ENCODE results near the gene TAOK3. TPM values are rescaled to one million over a fixed set of nuclear protein-coding genes. Genes with fewer than 3 reads are reported as not detected.

The TAOK3 gene
- total RNA-seq (2021; fragmentation: NEBNext Ultra II Directional; extraction: Animal tissue kit (Norgen Biotek cat#: 25700)) = 9.2 and 9.3 TPM in 2 replicates
- 4.7 and 5.2 TPM in 2 replicates for polyA plus RNA-seq (2011; rRNA removed)
- polyA plus RNA-seq (2011; cell fraction: cytosol; rRNA removed) = 3.7 TPM
- 8.3 TPM for polyA plus RNA-seq (2011; cell fraction: nucleus; rRNA removed)
- polyA plus RNA-seq (2012, experiment 1 of 2) = 4.1 to 7.6 TPM (median 6.0 TPM) in 4 replicates
- polyA plus RNA-seq (2012, experiment 2 of 2) = 0.73 TPM
- polyA plus RNA-seq (2013, experiment 1 of 2) = 9.5 TPM
- 8.5 TPM for polyA plus RNA-seq (2013, experiment 2 of 2)
- 15.9 and 16.8 TPM in 2 replicates for polyA minus RNA-seq (2011; rRNA and poly(A)+ RNA removed)
- polyA minus RNA-seq (2011; cell fraction: cytosol; rRNA and poly(A)+ RNA removed) = 6.5 TPM
- polyA minus RNA-seq (2011; cell fraction: nucleus; rRNA and poly(A)+ RNA removed) = 24.7 TPM
- long read RNA-seq, experiment 1, partial matches to known transcripts = 0 of 2 reads
- long read RNA-seq, experiment 1, other reads (novel, unspliced or antisense) = 2 of 2 reads
- long read RNA-seq, experiment 2, full-length matches to known transcripts = 1 of 9 reads
- long read RNA-seq, experiment 2, partial matches to known transcripts = 7 of 9 reads
- long read RNA-seq, experiment 2, other reads (novel, unspliced or antisense) = 1 of 9 reads

GRCh38 chr12:118372541-118373495 lies at the start of gene TAOK3:
Gene TAOK3, minus strand, starts transcription at chr12:118372907. Its CDS starts 117,340 bp downstream, at chr12:118255567.
- POLR2A ChIA-PET (ENCODE audit: partially characterized antibody) = interaction anchor here (0.6 to 1.5 kb wide), 5 partner anchors 8 to 1976 kb away, joined by 3 read pairs; partner anchors contain the start of gene PEBP1
- FAIRE-seq (no peak), DNase-seq (ENCODE audit: low read depth in 1 of 2, low spot score in 2 of 2) (peak; percentile 93 to 94)
- H2BK12ac ChIP-seq (ENCODE audit: low read depth, low read length) = no peak within 1 kb of the TSS
- H4K91ac ChIP-seq (replicated peaks; ENCODE audit: insufficient read length, low read length) = no peak within 1 kb of the TSS
- H3K14ac ChIP-seq (ENCODE audit: insufficient read length) = no peak within 1 kb of the TSS
- H2BK20ac ChIP-seq (ENCODE audit: low read length) = no peak within 1 kb of the TSS
- no peak within 1 kb of the TSS for H3K4ac ChIP-seq (replicated peaks; ENCODE audit: insufficient read length, low read depth, low read length)
- H3K56ac ChIP-seq (replicated peaks; ENCODE audit: insufficient read length, low read depth, low read length) = no peak within 1 kb of the TSS
- peak within 1 kb of the TSS in 2 of 4 experiments; percentile 38 to 63; a peak in 4 of 7 replicates for H3K9ac ChIP-seq (replicated peaks in 1 of 4; ENCODE audit: extremely low read depth in 1 of 4, low read depth in 3 of 4, low read length in 3 of 4)
- peak within 1 kb of the TSS; percentile 23; the same call in 1 of the 2 replicates for H2AFZ ChIP-seq (ENCODE audit: low read length)
- H3K27me3 ChIP-seq (replicated peaks in 1 of 4; ENCODE audit: control insufficient read depth in 3 of 4, extremely low read depth in 1 of 4, insufficient read depth in 3 of 4, low read length in 3 of 4) = peaks cover 0 to 13% (median 8%) of the 10 kb centered on the region in 4 experiments; a peak in 5 of 7 replicates
- peaks cover 23% of the 10 kb centered on the region for H3K23me2 ChIP-seq (ENCODE audit: low read depth, low read length)
- no peak within 1 kb of the TSS for H2BK15ac ChIP-seq (ENCODE audit: low read length)
- no peak within 1 kb of the TSS for H2BK120ac ChIP-seq (replicated peaks; ENCODE audit: low read depth, low read length)
- no peak within 1 kb of the TSS for H3K27ac ChIP-seq (ENCODE audit: low read depth, low read length)
- H3K23ac ChIP-seq (ENCODE audit: insufficient read length) = no peak within 1 kb of the TSS
- no peak within 1 kb of the TSS for H2BK5ac ChIP-seq (ENCODE audit: low read depth, low read length)
- 0 out of 2 replicates have a peak, but pooled peaks cover 3% of the 10 kb centered on the region for H3K79me1 ChIP-seq (ENCODE audit: low read depth, low read length)
- no peak within 1 kb of the TSS for H4K8ac ChIP-seq (ENCODE audit: extremely low read depth, insufficient read depth, low read length)
- H3K4me1 ChIP-seq (replicated peaks in 1 of 4; ENCODE audit: control insufficient read depth in 3 of 4, insufficient read depth in 4 of 4, low read length in 3 of 4) = peaks cover 5 to 9% (median 6%) of the 10 kb centered on the region in 4 experiments; a peak in 6 of 7 replicates
- H3K79me2 ChIP-seq (ENCODE audit: control insufficient read depth in 1 of 2, insufficient read depth in 2 of 2, low read length in 2 of 2) = peaks cover 3 to 10% of the 10 kb centered on the region in 2 experiments; a peak in 3 of 4 replicates
- peak within 1 kb of the TSS; percentile 74 to 84 for H3K4me2 ChIP-seq (ENCODE audit: insufficient read depth in 1 of 2, low read depth in 2 of 2, low read length in 2 of 2)
- H4K5ac ChIP-seq (ENCODE audit: insufficient read length, low read depth, low read length) = no peak within 1 kb of the TSS
- H3K9me3 ChIP-seq (ENCODE audit: insufficient read depth in 2 of 2, low read depth in 1 of 2, low read length in 1 of 2) = no peaks in the 10 kb centered on the region
- 2% methylated on average over 36 of the region's 75 CpGs; no CpG with 5 or more reads in 1 of the 2 experiments for WGBS, 2 experiments (ENCODE audit: extremely low coverage in 1 of 2, insufficient coverage in 1 of 2, insufficient read length in 1 of 2, insufficient replicate concordance in 2 of 2, low coverage in 1 of 2, low lambda C conversion rate in 2 of 2, missing lambda C conversion rate in 1 of 2)
- H2AK5ac ChIP-seq (ENCODE audit: low read depth, low read length) = no peak within 1 kb of the TSS
- CTCF ChIA-PET (ENCODE audit: partially characterized antibody) = interaction anchor here (0.5 to 7.4 kb wide), 5 partner anchors 18 to 356 kb away, joined by 3 to 120 read pairs (median 3); no protein-coding TSS in a partner anchor
- H3K36me3 ChIP-seq (ENCODE audit: control insufficient read depth in 2 of 4, insufficient read depth in 4 of 4, low read length in 3 of 4) = no peaks in the 10 kb centered on the region
- peaks cover 4 to 6% of the 10 kb centered on the region in 2 experiments for H4K20me1 ChIP-seq (replicated peaks in 1 of 2; ENCODE audit: control insufficient read depth in 1 of 2, insufficient read depth in 2 of 2, low read length in 2 of 2)
- no peak within 1 kb of the TSS for H3K18ac ChIP-seq (ENCODE audit: extremely low read depth, low read length)
- H3K4me3 ChIP-seq (ENCODE audit: extremely low read depth in 1 of 4, insufficient read depth in 2 of 4, low read depth in 3 of 4, low read length in 4 of 4) = peak within 1 kb of the TSS; percentile 85 to 97 (median 90)
- TF ChIP-seq ASH2L (IDR thresholded peaks at IDR 0.05; ENCODE audit: low read length) (peak; percentile 73), SIX5 (IDR thresholded peaks at IDR 0.05; ENCODE audit: low read depth, low read length) (no peak), JUND (IDR thresholded peaks at IDR 0.05; ENCODE audit: low read length) (no peak), EGR1 (IDR thresholded peaks at IDR 0.05; ENCODE audit: borderline replicate concordance, low read depth, low read length) (0 out of 2 replicates have a peak, but pooled peaks have one; percentile 15), GTF2F1 (IDR thresholded peaks at IDR 0.05; ENCODE audit: borderline replicate concordance, low read depth, low read length) (no peak)
